GM12891 (cell line): ENCODE results near the gene ATXN7.

Source experiments
- POLR2A ChIP-seq: IDR thresholded peaks from 2 replicates; pipeline ENCODE4 v1.6.1; 2011; ENCODE audit warnings: low read depth, low read length, control low read depth
- POLR2AphosphoS5 ChIP-seq: IDR thresholded peaks from 2 replicates; pipeline ENCODE4 v1.6.1; 2011; ENCODE audit warnings: low read depth, low read length, control low read depth

DNA sequence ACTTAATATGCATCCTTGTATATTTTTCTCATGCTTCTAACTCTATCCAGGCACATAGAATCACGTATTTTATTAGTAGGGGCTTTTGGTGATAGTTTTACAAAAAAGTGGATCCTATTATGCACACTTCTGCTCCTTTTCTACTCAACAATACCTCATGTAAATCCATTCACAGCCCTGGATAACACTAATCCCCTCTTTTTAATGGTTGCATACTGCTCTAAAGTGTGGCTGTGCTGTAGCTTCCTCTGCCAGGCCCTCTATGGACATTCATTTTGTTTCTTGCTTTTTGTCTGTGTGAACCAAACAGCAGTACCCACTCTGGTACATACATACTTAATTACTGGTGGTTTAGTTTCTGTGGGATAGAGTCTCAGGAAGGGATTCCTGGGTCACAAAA lies 99.8 kb downstream of the ATXN7 start:
- TF ChIP-seq POLR2A (no peak), POLR2AphosphoS5 (no peak)
